Measurements from ENCODE around the gene VPS9D1.
"Not testable (repeated sequence)": the region's sequence is repeated elsewhere in the genome, so short reads cannot be mapped to it uniquely, and the experiment has no call there.

VPS9D1 gene

DNA sequence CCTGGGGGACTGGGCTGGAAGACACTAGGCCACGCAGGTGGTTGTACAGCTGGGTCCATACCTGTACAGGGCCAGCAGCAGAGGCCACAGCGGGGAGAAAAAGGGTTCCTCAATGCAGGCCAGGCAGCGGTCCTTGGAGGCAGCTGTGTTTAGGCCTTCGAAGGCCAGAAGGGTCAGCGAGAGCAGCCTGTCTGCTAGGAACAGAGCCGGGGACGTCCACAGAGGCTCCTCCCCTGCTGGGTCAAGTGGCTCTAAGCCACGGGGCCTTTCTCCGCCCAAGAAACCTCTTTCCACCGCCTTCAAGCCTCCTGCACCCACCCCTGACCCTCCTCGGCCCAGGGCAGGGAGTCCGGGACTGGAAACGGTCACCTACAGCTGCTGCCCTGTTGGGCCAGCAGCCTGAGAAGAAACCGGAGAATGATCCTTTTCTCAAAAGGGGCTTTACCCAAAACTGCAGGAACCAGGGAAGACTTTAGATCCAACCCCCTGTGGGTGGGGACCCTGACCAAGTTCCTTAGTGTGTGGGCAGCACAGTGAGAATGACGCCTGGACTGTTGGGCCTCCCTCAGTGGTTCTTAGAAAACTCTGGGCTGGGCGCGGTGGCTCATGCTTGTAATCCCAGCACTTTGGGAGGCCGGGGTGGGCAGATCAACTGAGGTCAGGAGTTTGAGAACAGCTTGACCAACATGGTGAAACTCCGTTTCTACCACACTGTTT lies 10.8 kb downstream of the VPS9D1 start:
- DNase-seq (ENCODE audit: low read depth), result no peak

DNA sequence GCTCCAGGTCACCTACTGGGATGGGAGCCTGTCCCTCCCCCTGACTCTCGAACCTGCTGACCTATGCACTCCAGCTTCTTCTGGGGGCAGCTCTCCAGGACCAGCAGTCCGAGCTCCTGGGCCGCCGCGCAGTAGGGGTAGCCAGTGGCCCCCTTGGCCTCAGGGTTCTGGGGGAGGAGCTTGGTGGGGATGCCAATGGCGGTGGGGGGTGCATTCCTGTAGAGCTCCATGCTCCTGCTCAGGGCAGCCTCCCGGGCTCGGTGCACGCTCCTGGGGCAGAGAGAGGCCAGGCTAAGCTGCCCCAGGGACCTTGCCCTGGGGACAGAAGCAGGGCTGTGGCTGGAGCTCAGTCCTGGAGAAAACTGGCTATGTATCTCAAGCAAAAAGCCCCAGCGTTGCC lies 11.5 kb downstream of the VPS9D1 start:
- no peak for DNase-seq (ENCODE audit: low read depth)

DNA sequence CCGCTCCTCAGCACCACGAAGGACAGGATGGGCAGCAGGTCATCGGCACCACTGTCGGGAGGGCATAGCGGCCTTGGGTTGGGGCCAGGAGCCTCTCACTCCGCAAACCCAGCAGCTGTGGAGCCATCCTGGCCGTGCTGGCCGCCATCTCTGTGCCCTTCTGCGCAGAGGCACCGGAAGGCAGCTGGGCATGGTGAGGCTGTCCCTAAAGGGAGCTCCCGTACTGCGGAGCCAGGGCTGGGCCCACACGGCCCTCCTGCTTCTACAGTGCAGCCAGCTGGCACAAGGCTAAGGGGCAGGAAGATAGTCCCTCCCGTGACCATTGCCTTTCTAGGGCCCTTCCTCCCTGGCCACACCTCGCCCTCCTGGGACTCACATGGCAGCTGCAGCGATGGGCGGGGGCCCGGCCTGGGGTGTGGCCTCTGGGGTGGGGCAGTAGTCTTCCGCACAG lies 12.2 kb downstream of the VPS9D1 start:
- DNase-seq (ENCODE audit: low read depth), result no peak

DNA sequence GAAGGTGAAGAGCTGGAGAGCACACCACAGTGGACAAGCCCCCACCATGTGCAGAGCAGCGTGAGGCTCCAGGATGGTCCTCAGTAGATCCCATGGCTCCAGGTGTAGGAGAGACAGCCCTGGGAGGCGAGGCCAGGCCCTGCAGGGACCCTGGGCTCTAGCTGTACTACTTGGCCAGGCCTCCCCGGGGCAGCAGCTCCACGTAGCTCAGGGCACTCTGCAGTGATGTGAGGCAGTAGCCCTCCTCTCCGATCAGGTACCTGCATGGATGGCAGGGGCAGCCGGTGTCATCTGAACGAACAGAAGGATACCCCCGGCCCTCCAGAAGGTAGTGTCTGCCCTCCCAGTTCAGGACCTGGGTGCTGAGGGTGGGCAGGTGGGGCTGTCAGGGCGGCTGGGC lies 13.0 kb downstream of the VPS9D1 start:
- no peak for DNase-seq (ENCODE audit: low read depth)

DNA sequence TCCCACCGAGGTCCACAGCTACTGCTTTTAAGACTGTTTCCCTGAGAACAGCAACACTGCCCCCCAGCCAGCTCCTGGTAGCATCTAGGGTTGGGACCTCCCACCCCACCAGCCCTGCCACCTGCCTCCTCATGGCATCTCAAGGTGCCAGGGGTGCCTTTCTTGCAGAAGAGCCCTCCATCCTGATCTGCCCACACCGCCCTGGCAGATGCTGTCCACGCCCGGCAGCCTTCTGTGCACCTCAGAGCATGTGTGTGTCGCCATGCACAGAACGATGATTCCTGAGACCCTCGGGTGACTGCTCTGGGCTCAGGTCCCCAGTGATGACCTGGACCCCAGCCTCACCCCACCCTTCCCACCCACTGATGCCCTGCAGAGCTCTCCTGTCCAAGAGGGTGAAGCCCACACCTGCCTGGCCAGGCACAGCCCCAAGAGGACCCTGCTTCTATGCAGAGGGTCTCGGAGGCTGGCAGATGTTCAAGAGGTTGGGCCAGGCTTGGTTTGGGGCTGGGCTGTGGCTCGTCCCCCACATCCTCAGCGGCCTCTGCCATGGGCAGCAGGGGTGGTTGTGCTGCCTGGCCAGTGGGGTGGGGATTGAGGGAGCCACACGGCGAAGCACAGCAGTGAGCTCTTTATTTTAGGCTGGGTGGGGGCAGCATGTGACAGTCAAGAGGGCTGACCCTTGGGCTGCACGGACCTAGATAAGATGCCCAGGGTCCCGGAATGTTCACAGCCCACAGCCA lies 14.0 kb downstream of the VPS9D1 start:
- DNase-seq (ENCODE audit: low read depth), result no peak

DNA sequence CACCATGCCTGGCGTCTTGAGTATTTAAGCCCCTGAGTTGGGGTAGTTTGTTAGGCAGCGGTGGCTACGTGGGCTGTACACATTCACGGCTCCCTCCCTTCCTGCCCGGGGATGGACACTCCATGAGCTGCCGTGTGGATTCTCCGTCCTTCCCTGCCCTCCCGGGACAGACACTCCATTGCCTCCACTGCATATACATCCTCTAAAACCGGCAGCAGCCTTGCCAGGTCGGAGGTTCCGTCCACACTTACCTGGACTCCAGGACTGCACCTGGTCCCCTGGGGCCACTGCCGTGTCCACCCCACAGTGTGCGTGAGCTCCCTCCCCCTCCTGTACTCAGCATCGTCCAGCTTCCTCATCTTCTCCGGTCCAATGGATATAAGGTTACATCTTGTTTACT lies 15.7 kb downstream of the VPS9D1 start:
- DNase-seq (ENCODE audit: low read depth), result no peak

DNA sequence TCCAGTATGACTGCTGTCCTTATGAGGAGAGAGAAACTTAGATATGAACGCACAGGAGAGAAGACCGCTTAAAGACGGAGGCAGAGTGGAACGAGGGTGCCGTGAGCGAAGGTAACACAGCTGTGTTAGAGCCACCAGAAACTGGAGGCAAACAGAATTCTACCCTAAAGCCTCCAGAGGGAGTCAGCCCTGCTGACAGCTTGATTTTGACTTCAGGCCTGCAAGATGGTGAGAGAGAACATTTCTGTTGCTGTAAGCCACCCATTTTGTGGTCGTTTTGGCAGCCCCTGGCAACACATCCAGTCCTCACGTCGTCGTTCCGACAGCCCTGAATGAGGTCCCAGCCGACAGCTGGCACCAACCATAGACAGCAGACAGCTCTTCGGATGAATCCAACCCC lies 16.4 kb downstream of the VPS9D1 start:
- no peak for DNase-seq (ENCODE audit: low read depth)

DNA sequence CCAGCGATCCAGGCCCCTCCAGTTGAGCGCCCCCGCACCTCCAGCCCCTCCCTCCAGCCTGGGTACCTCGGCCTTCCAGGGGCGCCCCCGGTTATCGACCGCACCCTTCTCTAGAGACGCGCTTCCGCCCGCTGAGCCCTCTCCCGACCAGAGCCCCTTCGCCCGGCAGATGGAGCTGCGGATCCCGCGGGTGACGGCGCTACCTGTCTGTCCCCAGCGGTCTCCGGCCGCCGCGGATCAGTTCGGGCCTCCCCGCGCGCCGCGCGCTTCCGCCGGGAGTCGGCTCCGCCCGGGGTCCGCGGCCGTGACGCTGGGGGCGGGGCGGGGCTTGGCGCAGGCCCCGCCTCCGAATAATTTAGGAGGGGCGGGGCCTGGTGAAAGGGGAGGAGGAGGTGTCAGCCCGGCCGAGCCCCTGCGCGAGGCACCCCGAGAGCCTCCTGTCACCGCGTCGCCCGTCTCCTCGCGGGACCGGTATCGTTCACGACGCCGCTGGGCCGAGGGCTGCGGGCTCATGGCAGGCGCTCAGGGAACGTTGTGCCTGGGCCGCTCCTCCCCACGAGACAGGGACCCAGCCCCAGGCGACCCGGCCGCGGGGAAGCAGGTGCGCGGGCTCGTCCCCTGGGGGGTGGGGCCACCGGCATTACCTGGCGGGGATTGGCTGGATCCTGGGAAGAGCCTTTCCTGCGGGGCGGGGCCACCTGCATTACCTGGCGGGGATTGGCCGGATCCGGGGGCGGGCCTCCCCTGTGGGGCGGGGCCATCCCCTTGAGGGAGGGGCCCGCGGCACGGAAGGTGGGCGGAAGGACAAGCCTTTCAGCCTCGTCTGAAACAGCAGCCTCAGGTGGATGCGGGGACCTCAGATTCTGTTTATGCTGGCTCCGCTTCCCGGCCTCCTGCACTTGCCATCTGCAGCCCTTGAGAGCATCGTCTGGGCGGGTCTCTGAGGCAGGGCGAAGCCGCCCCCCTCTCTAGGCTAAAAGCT lies 19.0 kb downstream of the VPS9D1 start, which contains the start of gene SPATA2L:
SPATA2L (minus strand) TSS at position 281 of the 982 bp plus-strand sequence. CDS start 473 bp downstream, outside the sequence.
- peak; percentile 96 for DNase-seq (ENCODE audit: low read depth)

DNA sequence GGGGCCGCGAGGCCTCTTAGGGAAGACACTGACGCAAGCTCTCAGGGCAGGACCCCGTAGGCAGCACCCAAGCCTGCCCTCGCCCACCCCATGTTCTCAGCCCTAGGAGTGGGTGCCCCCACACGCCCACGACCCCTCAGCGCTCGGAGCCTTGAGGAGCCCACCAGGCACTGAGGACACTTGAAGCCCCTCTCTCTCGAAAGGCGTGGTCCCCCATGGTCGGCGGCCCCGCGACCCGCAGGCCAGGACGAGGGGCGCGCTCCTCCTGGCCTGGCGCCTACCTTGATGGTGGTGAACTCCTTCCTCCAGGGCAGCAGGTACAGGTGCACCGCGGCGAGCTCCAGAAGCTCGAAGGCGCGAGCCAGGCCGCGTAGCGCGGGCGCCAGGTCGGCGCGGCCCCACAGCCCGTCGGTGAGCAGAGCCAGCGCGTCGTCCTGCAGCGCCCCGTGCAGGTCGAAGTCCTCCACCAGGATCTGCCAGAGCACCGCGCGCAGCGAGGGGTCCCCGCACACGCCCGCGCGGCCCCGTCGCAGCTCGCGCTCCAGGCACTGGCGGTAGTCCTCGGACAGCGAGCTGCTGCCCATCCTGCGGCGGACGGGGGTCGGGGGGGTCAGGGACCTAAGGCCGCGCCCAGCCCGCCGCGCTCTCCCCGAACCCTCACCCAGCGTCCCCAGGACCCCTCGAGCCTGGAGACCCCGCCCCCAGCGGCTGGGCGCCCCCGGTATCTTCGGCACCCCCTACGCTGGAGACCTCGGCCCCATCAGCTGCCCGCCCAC lies 19.9 kb downstream of the VPS9D1 start:
- peak; percentile 29 for DNase-seq (ENCODE audit: low read depth)

DNA sequence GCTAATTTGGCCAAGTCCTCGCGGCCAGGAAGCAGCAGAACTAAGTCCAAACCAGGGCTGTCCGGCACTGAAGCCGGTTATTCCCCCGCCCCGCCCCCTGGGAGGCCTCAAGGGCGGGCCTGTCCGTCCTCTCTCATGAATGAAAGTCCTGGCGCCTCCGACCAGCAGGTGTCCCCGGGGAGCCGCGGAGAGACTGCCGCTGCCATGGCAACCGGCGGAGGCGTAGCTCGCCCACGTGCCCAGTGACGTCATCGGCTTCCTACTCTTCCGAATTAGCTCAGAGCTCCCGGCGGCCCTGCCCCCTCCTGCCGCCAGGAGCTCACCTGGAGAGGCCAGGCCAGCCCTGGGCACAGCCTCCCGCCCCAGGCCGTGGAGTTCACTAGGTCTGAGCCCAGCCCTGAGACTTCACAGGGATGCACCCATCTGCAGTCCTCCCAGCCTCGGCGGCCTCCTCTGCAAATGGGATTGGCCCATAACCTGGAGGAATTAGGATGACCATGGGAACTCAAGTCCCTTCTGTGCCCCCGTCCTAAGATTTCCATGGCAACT lies 20.5 kb downstream of the VPS9D1 start:
- peak; percentile 95 for DNase-seq (ENCODE audit: low read depth)

DNA sequence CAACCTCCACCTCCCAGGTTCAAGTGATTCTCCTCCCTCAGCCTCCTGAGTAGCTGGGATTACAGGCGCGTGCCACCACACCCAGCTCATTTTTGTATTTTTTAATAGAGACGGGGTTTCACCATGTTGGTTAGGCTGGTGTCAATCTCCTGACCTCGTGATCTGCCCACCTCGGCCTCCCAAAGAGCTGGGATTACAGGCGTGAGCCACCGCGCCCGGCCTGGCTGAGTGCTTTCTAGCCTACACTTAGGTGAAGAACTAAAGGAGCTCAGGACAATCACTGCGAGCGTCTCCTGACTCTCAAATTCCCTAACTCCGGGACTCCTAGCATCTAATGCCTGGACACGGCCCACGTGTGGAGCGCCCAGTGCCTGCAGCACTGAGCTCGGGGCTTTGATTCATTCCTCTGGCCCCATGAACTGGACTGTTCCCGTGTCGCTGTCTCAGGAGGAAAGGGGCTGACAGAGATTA lies 21.0 kb downstream of the VPS9D1 start:
- not testable (repeated sequence) for DNase-seq (ENCODE audit: low read depth)

DNA sequence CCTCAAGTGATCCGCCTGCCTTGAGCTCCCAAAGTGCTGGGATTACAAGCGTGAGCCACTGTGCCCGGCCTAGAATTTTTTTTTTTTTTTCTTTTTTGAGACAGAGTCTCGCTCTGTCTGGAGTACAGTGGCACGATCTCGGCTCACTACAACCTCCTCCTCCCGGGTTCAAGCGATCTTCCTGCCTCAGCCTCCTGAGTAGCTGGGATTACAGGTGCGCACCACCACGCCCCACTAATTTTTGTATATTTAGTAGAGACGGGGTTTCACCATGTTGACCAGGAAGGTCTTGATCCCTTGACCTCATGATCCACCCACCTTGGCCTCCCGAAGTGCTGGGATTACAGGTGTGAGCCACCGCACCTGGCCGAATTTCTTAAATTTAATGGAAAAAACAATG lies 22.0 kb downstream of the VPS9D1 start:
- DNase-seq (ENCODE audit: low read depth), result not testable (repeated sequence)

DNA sequence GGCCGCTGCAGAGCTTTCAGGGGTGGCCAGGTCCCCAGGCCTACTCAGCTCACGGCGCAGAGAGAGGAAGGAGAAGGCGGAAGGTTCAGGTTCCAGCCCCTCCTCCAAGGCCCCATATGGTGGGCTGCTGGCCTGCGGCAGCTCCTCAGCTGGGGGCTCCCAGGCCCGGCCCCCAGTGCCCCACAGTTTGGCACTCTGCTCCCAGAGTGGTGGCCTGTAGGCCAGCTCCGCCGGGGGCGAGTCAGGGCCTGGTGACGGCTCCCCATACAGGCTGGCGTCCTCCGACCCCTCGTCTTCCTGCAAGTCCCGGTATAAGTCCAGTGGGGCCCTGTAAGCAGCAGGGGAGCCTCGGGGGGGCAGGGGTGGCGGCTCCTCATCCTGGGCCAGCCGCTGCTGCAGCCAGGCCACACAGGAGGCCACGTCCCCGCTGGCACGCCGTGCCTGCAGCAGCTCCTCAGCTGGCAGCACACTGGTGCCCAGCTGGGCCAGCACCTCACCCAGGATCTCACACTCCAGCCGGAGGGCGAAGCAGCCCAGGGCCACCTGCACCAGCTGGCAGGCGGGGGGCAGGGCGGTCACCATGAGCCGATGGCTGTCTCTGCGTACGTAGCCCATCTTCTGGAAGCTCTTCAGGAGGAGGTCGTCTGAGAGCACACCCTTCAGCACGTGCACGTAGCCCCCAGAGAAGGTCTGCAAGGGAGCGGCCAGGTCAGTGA lies 22.9 kb downstream of the VPS9D1 start:
- no peak for DNase-seq (ENCODE audit: low read depth)

DNA sequence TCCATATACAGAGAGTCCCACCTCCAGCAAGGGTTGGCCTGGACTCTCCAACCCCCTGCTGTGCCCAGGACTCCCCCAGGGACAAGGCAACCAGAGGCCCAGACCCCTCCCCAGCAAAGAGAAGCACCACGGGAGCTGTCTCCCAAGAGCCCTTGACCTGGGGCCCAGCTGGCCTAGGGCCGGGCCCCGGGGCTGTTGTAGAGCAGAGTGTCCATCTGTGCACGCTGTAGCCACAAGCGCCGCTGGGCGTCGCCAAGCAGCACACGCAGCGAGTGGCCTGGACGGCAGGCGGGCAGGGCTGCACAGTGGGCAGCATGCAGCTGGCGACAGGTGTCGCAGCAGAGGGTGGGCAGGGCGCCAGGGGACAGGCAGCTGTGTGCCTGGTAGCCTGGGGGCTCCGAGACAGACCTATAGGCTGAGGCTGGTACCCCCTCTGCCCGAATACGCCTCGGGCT lies 23.5 kb downstream of the VPS9D1 start:
- DNase-seq (ENCODE audit: low read depth), result no peak

DNA sequence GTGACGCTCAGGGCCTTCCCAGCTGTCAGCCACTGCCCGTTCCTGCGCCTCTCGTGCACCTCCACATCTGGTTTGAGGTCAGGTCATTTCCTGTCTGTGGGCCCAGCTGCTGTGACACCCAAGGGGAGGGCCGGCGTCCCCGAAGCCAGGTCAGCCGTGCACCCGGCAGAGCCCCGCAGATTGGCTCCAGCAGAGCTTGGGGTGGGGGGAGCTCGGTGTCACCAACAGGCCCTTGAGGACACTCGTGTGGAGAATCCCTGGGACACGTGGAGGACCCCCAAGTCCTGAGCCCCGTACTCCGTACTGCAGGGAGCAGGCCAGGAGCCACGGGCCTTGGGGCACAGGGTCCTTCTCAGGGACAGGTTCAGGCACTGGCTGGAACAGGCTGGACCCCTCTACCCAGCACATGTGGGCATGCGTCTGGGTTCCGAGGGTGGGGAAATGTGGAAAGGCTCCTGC lies 24.0 kb downstream of the VPS9D1 start:
- DNase-seq (ENCODE audit: low read depth), result no peak

DNA sequence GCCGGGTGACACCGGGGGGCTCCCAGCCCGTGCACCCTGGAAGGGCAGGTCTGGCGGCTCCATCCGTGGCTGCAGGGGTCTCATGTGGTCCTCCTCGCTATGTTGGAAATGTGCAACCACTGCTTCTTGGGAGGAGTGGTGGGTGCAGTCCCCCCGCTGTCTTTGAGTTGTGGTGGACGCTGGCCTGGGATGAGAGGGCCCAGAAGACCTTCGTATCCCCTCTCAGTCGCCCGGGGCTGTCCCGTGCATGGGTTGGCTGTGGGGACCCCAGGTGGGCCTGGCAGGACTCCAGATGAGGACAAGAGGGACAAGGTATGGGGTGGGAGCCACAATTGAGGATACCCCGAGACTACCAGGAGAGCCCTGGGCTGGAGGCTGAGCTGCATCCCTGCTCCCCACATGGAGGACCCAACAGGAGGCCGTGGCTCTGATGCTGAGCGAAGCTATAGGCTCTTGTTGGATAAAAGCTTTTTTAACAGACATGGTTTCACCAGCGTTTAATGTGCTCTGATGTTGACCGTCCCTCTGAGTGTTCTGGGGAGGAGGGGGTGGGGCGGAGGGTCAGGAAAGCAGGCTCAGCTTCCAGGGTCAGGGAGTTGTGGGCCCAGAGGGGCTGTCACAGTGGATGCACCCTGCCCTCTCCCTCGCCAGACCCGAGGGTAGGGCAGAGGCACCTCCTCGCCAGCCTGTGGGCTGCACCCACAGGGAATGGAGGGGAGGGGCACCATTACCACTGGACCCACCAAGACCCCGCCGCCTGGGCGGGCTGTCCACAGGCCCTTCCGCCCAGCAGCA lies 24.6 kb downstream of the VPS9D1 start:
- DNase-seq (ENCODE audit: low read depth), result no peak

DNA sequence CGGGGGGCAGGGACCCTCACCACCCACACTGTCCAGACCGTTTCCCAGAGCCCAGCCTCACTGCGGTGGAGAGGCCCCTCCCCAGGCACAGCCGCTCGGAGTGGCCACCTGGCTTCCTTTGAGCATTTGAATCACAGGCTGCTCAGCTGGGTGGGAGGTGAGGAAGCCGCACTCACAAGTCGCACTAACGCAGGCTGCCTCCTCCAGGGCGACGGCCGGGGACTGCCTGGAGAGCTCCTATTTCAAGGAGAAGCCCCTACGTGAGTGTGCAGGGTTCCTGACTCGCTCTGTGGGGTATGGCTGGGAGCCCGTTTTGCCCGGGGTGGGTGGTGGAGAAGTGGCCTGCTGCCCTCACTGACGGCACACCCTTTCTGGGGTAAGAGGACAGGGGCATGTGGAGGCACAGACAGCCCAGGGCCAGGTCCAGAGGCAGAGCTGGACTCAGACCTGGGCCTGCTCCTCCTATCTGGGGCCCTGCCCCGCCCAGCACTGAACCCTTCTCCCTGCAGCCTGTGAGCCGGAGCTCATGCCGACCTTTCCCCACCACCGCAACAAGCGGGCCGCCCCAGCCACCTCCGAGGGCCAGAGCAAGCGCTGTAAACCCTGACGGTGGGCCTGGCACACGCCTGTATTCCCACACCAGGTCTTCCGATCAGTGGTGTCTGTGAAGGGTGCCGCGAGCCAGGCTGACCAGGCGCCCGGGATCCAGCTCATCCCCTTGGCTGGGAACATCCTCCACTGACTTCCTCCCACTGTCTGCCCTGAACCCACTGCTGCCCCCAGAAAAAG lies 25.4 kb downstream of the VPS9D1 start:
- no peak for DNase-seq (ENCODE audit: low read depth)

DNA sequence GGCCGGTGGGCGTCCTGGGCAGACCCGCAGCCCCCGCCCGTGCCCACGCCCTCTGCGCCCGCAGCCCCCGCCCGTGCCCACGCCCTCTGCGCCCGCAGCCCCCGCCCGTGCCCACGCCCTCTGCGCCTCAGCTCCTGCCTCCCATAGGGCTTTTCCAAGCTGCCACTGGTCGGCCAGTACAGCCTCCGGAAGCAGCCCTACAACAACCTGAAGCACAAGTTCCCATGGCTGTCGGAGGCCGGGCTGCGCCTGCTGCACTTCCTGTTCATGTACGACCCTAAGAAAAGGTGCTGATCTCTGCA lies 26.0 kb downstream of the VPS9D1 start:
- not testable (repeated sequence) for DNase-seq (ENCODE audit: low read depth)
